ENCODE results near the gene CCDC117. TPM values are rescaled to one million over a fixed set of nuclear protein-coding genes. Genes with fewer than 3 reads are reported as not detected.

CCDC117 gene
- polyA plus RNA-seq, 1 donor (not counting 4 experiments of a cell fraction or from before 2014, with no cell fraction given) = 8.8 TPM

DNA sequence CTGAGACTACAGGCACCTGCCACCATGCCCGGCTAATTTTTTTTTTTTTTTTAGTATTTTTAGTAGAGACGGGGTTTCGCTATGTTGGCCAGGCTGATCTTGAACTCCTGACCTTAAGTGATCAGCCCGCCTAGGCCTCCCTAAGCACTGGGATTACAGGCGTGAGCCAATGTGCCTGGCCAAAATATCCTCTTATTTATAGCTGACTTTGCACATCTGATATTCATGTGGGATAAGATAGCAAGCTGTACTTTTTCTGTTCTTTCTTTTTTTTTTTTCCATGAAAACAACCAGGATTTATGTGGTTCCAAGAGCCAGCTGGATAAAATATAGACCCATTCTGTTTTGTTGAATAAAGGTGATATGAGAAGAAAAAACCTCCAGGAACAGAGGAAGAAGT, 40.0 kb downstream of the CCDC117 start:
- H3K4me1 ChIP-seq (ENCODE audit: control insufficient read depth, extremely low read depth, insufficient read depth, low read length) = no peaks in the 10 kb centered on the region
- FAIRE-seq (no peak), DNase-seq (ENCODE audit: low read depth, low spot score) (no peak)
- no peak overlapping the region for H3K4me3 ChIP-seq (ENCODE audit: control insufficient read depth in 2 of 3, extremely low read depth in 1 of 3, insufficient read depth in 2 of 3, low read depth in 1 of 3, low read length in 3 of 3)
- dilution Hi-C loops (cut with MboI; ENCODE audit: extremely low pct_ligation_motif_present, low sequenced_read_pairs) = no loop called here
- no peaks in the 10 kb centered on the region for H3K9me3 ChIP-seq (ENCODE audit: control insufficient read depth, low read depth, low read length)
- no peak overlapping the region for H2AFZ ChIP-seq (ENCODE audit: control insufficient read depth, low read length)
- no peak overlapping the region for H3K4me2 ChIP-seq (ENCODE audit: control insufficient read depth, extremely low read depth, insufficient read depth, low read depth, low read length)
- no peaks in the 10 kb centered on the region for H3K27me3 ChIP-seq (ENCODE audit: control insufficient read depth, extremely low read depth, insufficient read depth, low read length)
- no peaks in the 10 kb centered on the region for H3K79me2 ChIP-seq (ENCODE audit: control insufficient read depth, insufficient read depth, low read length)
- no peaks in the 10 kb centered on the region for H3K9me1 ChIP-seq (ENCODE audit: control insufficient read depth, extremely low read depth, insufficient read depth, low read length)
- TF ChIP-seq, protein P1, sequence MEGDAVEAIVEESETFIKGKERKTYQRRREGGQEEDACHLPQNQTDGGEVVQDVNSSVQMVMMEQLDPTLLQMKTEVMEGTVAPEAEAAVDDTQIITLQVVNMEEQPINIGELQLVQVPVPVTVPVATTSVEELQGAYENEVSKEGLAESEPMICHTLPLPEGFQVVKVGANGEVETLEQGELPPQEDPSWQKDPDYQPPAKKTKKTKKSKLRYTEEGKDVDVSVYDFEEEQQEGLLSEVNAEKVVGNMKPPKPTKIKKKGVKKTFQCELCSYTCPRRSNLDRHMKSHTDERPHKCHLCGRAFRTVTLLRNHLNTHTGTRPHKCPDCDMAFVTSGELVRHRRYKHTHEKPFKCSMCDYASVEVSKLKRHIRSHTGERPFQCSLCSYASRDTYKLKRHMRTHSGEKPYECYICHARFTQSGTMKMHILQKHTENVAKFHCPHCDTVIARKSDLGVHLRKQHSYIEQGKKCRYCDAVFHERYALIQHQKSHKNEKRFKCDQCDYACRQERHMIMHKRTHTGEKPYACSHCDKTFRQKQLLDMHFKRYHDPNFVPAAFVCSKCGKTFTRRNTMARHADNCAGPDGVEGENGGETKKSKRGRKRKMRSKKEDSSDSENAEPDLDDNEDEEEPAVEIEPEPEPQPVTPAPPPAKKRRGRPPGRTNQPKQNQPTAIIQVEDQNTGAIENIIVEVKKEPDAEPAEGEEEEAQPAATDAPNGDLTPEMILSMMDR (optimal IDR thresholded peaks at IDR 0.05 in 1 of 3, IDR thresholded peaks at IDR 0.05 in 1 of 3, conservative IDR thresholded peaks at IDR 0.05 in 1 of 3; ENCODE audit: extremely low read depth in 1 of 3, insufficient read depth in 2 of 3, low read length in 3 of 3) = no peak
- no peak for TF ChIP-seq EZH2 (IDR thresholded peaks at IDR 0.05; ENCODE audit: low read length)
- H3K9ac ChIP-seq (ENCODE audit: control insufficient read depth, extremely low read depth, insufficient read depth, low read length) = no peak overlapping the region
- no peaks in the 10 kb centered on the region for H3K36me3 ChIP-seq (ENCODE audit: control insufficient read depth in 2 of 2, extremely low read depth in 1 of 2, insufficient read depth in 2 of 2, low read length in 2 of 2)
- no peak overlapping the region for H3K27ac ChIP-seq (ENCODE audit: control insufficient read depth, insufficient read depth, low read length)
- H4K20me1 ChIP-seq (ENCODE audit: control insufficient read depth, extremely low read depth, insufficient read depth, low read length) = no peaks in the 10 kb centered on the region

DNA sequence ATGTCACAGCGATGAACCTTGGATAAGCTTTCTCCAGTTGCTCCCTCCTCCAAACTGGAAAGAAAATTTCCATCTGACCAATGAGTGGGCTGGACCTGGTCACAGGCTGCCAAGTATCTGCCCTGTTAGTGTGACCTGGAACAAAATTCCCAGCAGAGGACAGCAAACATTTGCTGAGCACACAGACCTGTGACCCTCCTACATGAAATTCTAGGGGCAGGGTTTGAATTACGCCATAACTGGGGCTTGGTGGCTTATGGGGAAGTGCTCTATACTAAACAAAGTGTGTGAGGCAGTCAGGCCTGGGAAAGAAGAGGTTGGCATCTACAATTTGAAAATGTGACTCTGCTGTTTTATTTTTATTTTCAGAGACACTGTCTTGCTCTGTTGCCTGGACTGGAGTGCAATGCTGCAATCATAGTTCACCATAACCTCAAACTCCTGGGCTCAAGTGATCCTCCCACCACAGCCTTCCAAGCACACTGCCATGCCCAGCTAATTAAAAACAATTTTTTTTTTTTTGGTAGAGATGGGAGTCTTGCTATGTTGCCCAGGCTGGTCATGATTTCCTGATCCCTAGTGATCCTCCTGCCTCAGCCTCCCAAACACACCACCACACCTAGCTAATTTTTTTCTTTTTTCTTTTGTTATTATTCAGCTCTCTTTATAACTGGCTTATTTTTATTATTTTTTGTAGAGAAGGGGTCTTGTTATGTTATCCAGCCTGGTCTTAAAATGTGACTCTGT, 41.5 kb downstream of the CCDC117 start:
- no peak overlapping the region for H3K4me2 ChIP-seq (ENCODE audit: control insufficient read depth, extremely low read depth, insufficient read depth, low read depth, low read length)
- H3K27me3 ChIP-seq (ENCODE audit: control insufficient read depth, extremely low read depth, insufficient read depth, low read length) = no peaks in the 10 kb centered on the region
- no peak overlapping the region for H2AFZ ChIP-seq (ENCODE audit: control insufficient read depth, low read length)
- H3K36me3 ChIP-seq (ENCODE audit: control insufficient read depth in 2 of 2, extremely low read depth in 1 of 2, insufficient read depth in 2 of 2, low read length in 2 of 2) = no peaks in the 10 kb centered on the region
- H3K9ac ChIP-seq (ENCODE audit: control insufficient read depth, extremely low read depth, insufficient read depth, low read length) = no peak overlapping the region
- H3K4me1 ChIP-seq (ENCODE audit: control insufficient read depth, extremely low read depth, insufficient read depth, low read length) = no peaks in the 10 kb centered on the region
- no peak overlapping the region for H3K4me3 ChIP-seq (ENCODE audit: control insufficient read depth in 2 of 3, extremely low read depth in 1 of 3, insufficient read depth in 2 of 3, low read depth in 1 of 3, low read length in 3 of 3)
- no peak for TF ChIP-seq EZH2 (IDR thresholded peaks at IDR 0.05; ENCODE audit: low read length)
- no peaks in the 10 kb centered on the region for H3K79me2 ChIP-seq (ENCODE audit: control insufficient read depth, insufficient read depth, low read length)
- H3K9me1 ChIP-seq (ENCODE audit: control insufficient read depth, extremely low read depth, insufficient read depth, low read length) = no peaks in the 10 kb centered on the region
- FAIRE-seq (no peak), DNase-seq (ENCODE audit: low read depth, low spot score) (no peak)
- H3K27ac ChIP-seq (ENCODE audit: control insufficient read depth, insufficient read depth, low read length) = no peak overlapping the region
- H3K9me3 ChIP-seq (ENCODE audit: control insufficient read depth, low read depth, low read length) = no peaks in the 10 kb centered on the region
- dilution Hi-C loops (cut with MboI; ENCODE audit: extremely low pct_ligation_motif_present, low sequenced_read_pairs) = no loop called here
- H4K20me1 ChIP-seq (ENCODE audit: control insufficient read depth, extremely low read depth, insufficient read depth, low read length) = no peaks in the 10 kb centered on the region

DNA sequence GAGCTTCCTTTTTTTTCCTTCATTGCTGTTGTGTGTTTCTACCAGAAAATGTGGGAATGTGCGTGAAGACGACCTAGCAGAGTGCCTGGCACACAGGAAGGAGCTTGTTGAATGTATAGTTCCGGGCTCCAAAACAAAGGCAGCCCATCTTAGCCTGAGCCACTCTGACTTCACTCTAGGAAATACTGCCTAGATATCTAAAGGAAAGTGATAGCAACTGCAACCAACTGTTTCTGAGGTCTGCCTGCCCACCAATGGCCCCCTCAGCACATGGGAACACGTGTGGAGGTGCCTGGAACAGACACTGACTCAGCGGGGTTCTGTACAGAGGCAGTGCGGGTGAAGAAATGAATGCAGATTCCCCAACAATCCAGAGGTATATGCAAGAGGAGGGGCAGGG, 42.6 kb downstream of the CCDC117 start:
- no peak overlapping the region for H2AFZ ChIP-seq (ENCODE audit: control insufficient read depth, low read length)
- H3K27ac ChIP-seq (ENCODE audit: control insufficient read depth, insufficient read depth, low read length) = no peak overlapping the region
- no peak overlapping the region for H3K4me2 ChIP-seq (ENCODE audit: control insufficient read depth, extremely low read depth, insufficient read depth, low read depth, low read length)
- FAIRE-seq = no peak
- no peaks in the 10 kb centered on the region for H3K79me2 ChIP-seq (ENCODE audit: control insufficient read depth, insufficient read depth, low read length)
- TF ChIP-seq, protein P1 (optimal IDR thresholded peaks at IDR 0.05 in 1 of 3, IDR thresholded peaks at IDR 0.05 in 1 of 3, conservative IDR thresholded peaks at IDR 0.05 in 1 of 3; ENCODE audit: extremely low read depth in 1 of 3, insufficient read depth in 2 of 3, low read length in 3 of 3) = no peak
- no peak for TF ChIP-seq EZH2 (IDR thresholded peaks at IDR 0.05; ENCODE audit: low read length)
- H3K27me3 ChIP-seq (ENCODE audit: control insufficient read depth, extremely low read depth, insufficient read depth, low read length) = no peaks in the 10 kb centered on the region
- dilution Hi-C loops (cut with MboI; ENCODE audit: extremely low pct_ligation_motif_present, low sequenced_read_pairs) = no loop called here
- no peak overlapping the region for H3K4me3 ChIP-seq (ENCODE audit: control insufficient read depth in 2 of 3, extremely low read depth in 1 of 3, insufficient read depth in 2 of 3, low read depth in 1 of 3, low read length in 3 of 3)
- H3K9me3 ChIP-seq (ENCODE audit: control insufficient read depth, low read depth, low read length) = no peaks in the 10 kb centered on the region
- DNase-seq (ENCODE audit: low read depth, low spot score) = no peak
- no peaks in the 10 kb centered on the region for H4K20me1 ChIP-seq (ENCODE audit: control insufficient read depth, extremely low read depth, insufficient read depth, low read length)
- no peaks in the 10 kb centered on the region for H3K4me1 ChIP-seq (ENCODE audit: control insufficient read depth, extremely low read depth, insufficient read depth, low read length)
- H3K36me3 ChIP-seq (ENCODE audit: control insufficient read depth in 2 of 2, extremely low read depth in 1 of 2, insufficient read depth in 2 of 2, low read length in 2 of 2) = no peaks in the 10 kb centered on the region
- no peak overlapping the region for H3K9ac ChIP-seq (ENCODE audit: control insufficient read depth, extremely low read depth, insufficient read depth, low read length)
- no peaks in the 10 kb centered on the region for H3K9me1 ChIP-seq (ENCODE audit: control insufficient read depth, extremely low read depth, insufficient read depth, low read length)

All from keratinocyte (primary cell).